Vagina (tissue), 2 donors: Measurements from ENCODE around the gene METTL25B.

Experiments used
- POLR2A ChIP-seq, 2 donors: fragments of 450-650 bp; IDR thresholded peaks; one replicate each; pipeline ENCODE4 v1.6.1; 2017; ENCODE audit warnings: antibody characterized with exemption in 2 of 2, mild to moderate bottlenecking in 2 of 2, moderate library complexity in 2 of 2
- POLR2AphosphoS5 ChIP-seq, 2 donors: sonication (generic); formaldehyde crosslinking; IDR thresholded peaks; one replicate each; pipeline ENCODE4 v1.9.0; 2017; ENCODE audit warnings: antibody characterized with exemption in 2 of 2, mild to moderate bottlenecking in 2 of 2, low read depth in 1 of 2; ENCODE audit not compliant: insufficient read depth in 1 of 2
- TF ChIP-seq, protein P1 (sequence below), 3 experiments: fragments of 450-650 bp in 2 of 3; fragments of 200-600 bp in 1 of 3; sonication (generic) in 1 of 3; IDR thresholded peaks; one replicate each; pipeline ENCODE4 v1.5.1; 2017 to 2019; ENCODE audit warnings: antibody characterized with exemption in 3 of 3, mild to moderate bottlenecking in 2 of 3, moderate library complexity in 2 of 3

GRCh38 chr1:156705918-156706656, 22.2 kb upstream of the METTL25B start:
- TF ChIP-seq, protein P1, sequence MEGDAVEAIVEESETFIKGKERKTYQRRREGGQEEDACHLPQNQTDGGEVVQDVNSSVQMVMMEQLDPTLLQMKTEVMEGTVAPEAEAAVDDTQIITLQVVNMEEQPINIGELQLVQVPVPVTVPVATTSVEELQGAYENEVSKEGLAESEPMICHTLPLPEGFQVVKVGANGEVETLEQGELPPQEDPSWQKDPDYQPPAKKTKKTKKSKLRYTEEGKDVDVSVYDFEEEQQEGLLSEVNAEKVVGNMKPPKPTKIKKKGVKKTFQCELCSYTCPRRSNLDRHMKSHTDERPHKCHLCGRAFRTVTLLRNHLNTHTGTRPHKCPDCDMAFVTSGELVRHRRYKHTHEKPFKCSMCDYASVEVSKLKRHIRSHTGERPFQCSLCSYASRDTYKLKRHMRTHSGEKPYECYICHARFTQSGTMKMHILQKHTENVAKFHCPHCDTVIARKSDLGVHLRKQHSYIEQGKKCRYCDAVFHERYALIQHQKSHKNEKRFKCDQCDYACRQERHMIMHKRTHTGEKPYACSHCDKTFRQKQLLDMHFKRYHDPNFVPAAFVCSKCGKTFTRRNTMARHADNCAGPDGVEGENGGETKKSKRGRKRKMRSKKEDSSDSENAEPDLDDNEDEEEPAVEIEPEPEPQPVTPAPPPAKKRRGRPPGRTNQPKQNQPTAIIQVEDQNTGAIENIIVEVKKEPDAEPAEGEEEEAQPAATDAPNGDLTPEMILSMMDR (IDR thresholded peaks at IDR 0.05), result peak; percentile 31 to 77 (median 70)
- TF ChIP-seq POLR2A (IDR thresholded peaks at IDR 0.05) (no peak), POLR2AphosphoS5 (IDR thresholded peaks at IDR 0.05; ENCODE audit: insufficient read depth in 1 of 2, low read depth in 1 of 2) (peak in 1 of 2 donors; percentile 55)
